Activated CD8-positive, alpha-beta T cell treated with anti-CD3 and anti-CD28 coated beads for 36 hours (primary cell): Measurements from ENCODE around the gene ANKRD45. TPM values are rescaled to one million over a fixed set of nuclear protein-coding genes. Genes with fewer than 3 reads are reported as not detected.
"Not testable (repeated sequence)": the region's sequence is repeated elsewhere in the genome, so short reads cannot be mapped to it uniquely, and the experiment has no call there.

Experiments used
- ATAC-seq: fragments of 200-7000 bp; cut with Tn5 transposase; one replicate; pipeline ENCODE4 v1.10.0; 2021; ENCODE audit warnings: mild to moderate bottlenecking, moderate library complexity
- CTCF ChIA-PET: fragments of 350-600 bp; sonication (Branson Sonifier 250); formaldehyde crosslinking; loops from one replicate; lab custom pipeline; 2021; ENCODE audit warnings: antibody characterized with exemption; lab: Charles Lee
- POLR2A ChIA-PET: fragments of 350-600 bp; sonication (Branson Sonifier 250); formaldehyde crosslinking; loops from one replicate; lab custom pipeline; 2021; ENCODE audit warnings: antibody characterized with exemption; lab: Charles Lee
- DNase-seq: peaks from one replicate; pipeline ENCODE4 v3.0.0-alpha.2; 2020
- H3K27ac Mint-ChIP-seq: one replicate; pipeline ENCODE4 v1.8.0; 2021; ENCODE audit warnings: mild to moderate bottlenecking, mixed read lengths
- H3K27me3 Mint-ChIP-seq: one replicate; pipeline ENCODE4 v1.8.0; 2021; ENCODE audit warnings: mixed read lengths
- H3K36me3 Mint-ChIP-seq: one replicate; pipeline ENCODE4 v1.8.0; 2021; ENCODE audit warnings: low read depth, mixed read lengths
- H3K4me1 Mint-ChIP-seq: one replicate; pipeline ENCODE4 v1.8.0; 2021; ENCODE audit warnings: low read depth, mixed read lengths
- H3K4me3 Mint-ChIP-seq: one replicate; pipeline ENCODE4 v1.8.0; 2021; ENCODE audit warnings: mild to moderate bottlenecking, moderate library complexity, mixed read lengths
- H3K9me3 Mint-ChIP-seq: one replicate; pipeline ENCODE4 v1.8.0; 2021; ENCODE audit warnings: mixed read lengths
- intact Hi-C: fragments of 100-400 bp; cut with micrococcal nuclease; formaldehyde crosslinking; loops from one replicate; pipeline ENCODE4 v1.10.0; 2022
- total RNA-seq, 2 experiments: library from RNA; stranded (reverse); gene quantifications; one replicate each; pipeline ENCODE4 v1.2.3, GENCODE V29; 2021
- TF ChIP-seq, protein P1 (sequence below): fragments of 200-600 bp; IDR thresholded peaks from one replicate; pipeline ENCODE4 v1.8.0; 2022; ENCODE audit warnings: antibody characterized with exemption, mild to moderate bottlenecking

The ANKRD45 gene
- total RNA-seq, 2 experiments from 2014 or later, result not detected

- H3K4me3 Mint-ChIP-seq, result peak overlapping the region; percentile 92
- CTCF ChIA-PET, result interaction anchor here (0.8 to 2.2 kb wide), 6 partner anchors 32 to 285 kb away, joined by 3 to 16 read pairs (median 3); partner anchors contain the start of genes CENPL and DARS2
- DNase-seq (no peak), ATAC-seq (no peak)
- H3K36me3 Mint-ChIP-seq, result peaks cover 3% of the 10 kb centered on the region
- H3K27me3 Mint-ChIP-seq, result peaks cover 13% of the 10 kb centered on the region
- peaks cover 2% of the 10 kb centered on the region for H3K9me3 Mint-ChIP-seq
- intact Hi-C loops, result no loop called here
- H3K4me1 Mint-ChIP-seq, result peaks cover 13% of the 10 kb centered on the region
- H3K27ac Mint-ChIP-seq, result peak overlapping the region; percentile 94
- POLR2A ChIA-PET, result interaction anchor here (1.0 to 1.9 kb wide), 7 partner anchors 9 to 284 kb away, joined by 3 to 7 read pairs (median 5); partner anchors contain the start of genes CENPL and DARS2
- TF ChIP-seq, protein P1, sequence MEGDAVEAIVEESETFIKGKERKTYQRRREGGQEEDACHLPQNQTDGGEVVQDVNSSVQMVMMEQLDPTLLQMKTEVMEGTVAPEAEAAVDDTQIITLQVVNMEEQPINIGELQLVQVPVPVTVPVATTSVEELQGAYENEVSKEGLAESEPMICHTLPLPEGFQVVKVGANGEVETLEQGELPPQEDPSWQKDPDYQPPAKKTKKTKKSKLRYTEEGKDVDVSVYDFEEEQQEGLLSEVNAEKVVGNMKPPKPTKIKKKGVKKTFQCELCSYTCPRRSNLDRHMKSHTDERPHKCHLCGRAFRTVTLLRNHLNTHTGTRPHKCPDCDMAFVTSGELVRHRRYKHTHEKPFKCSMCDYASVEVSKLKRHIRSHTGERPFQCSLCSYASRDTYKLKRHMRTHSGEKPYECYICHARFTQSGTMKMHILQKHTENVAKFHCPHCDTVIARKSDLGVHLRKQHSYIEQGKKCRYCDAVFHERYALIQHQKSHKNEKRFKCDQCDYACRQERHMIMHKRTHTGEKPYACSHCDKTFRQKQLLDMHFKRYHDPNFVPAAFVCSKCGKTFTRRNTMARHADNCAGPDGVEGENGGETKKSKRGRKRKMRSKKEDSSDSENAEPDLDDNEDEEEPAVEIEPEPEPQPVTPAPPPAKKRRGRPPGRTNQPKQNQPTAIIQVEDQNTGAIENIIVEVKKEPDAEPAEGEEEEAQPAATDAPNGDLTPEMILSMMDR, result no peak
Observed at GRCh38 chr1:173714441-173714758, 44.7 kb upstream of the ANKRD45 start.

- Mint-ChIP-seq H3K36me3 (no peaks in the 10 kb centered on the region), H3K9me3 (peaks cover under 1% of the 10 kb centered on the region), H3K27ac (no peak overlapping the region), H3K4me3 (no peak overlapping the region), H3K4me1 (no peaks in the 10 kb centered on the region), H3K27me3 (peaks cover 18% of the 10 kb centered on the region)
- TF ChIP-seq, protein P1, result no peak
- ChIA-PET POLR2A (no interaction called here), CTCF (interaction anchor here (1.1 kb wide), 1 partner anchor 964 kb away, joined by 3 read pairs; no protein-coding TSS in a partner anchor)
- ATAC-seq, result no peak
- intact Hi-C loops, result no loop called here
- no peak for DNase-seq
Observed at GRCh38 chr1:173708787-173709186, 39.1 kb upstream of the ANKRD45 start.

GRCh38 chr1:173705117-173705516, 35.5 kb upstream of the ANKRD45 start:
- intact Hi-C loops, result no loop called here
- peaks cover 7% of the 10 kb centered on the region for H3K27me3 Mint-ChIP-seq
- POLR2A ChIA-PET, result no interaction called here
- peaks cover 3% of the 10 kb centered on the region for H3K9me3 Mint-ChIP-seq
- TF ChIP-seq, protein P1, result no peak
- H3K27ac Mint-ChIP-seq, result no peak overlapping the region
- CTCF ChIA-PET, result interaction anchor here (0.6 kb wide), 1 partner anchor 8 kb away, joined by 3 read pairs; no protein-coding TSS in a partner anchor
- ATAC-seq (no peak), DNase-seq (no peak)
- no peaks in the 10 kb centered on the region for H3K36me3 Mint-ChIP-seq
- no peaks in the 10 kb centered on the region for H3K4me1 Mint-ChIP-seq
- H3K4me3 Mint-ChIP-seq, result no peak overlapping the region

DNA sequence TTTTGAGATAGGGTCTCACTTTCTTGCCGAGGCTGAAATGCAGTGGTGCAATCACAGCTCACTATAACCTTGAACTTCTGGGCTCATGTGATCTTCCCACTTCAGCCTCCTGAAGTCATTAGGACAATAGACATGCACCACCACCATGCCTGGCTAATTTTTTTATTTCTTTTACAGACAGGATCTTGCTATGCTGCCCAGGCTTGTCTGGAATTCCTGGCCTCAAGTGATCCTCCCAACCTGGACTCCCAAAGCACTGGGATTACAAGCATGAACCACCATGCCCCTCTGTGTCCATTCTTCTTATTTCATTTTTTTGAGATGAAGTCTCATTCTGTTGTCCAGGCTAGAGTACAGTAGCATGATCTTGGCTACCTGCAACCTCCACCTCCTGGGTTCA, 33.1 kb upstream of the ANKRD45 start:
- CTCF ChIA-PET, result no interaction called here
- no peaks in the 10 kb centered on the region for H3K4me1 Mint-ChIP-seq
- DNase-seq (no peak), ATAC-seq (no peak)
- peaks cover 6% of the 10 kb centered on the region for H3K27me3 Mint-ChIP-seq
- H3K4me3 Mint-ChIP-seq, result no peak overlapping the region
- POLR2A ChIA-PET, result interaction anchor here (1.0 kb wide), 1 partner anchor 12 kb away, joined by 3 read pairs; the partner anchor contains the start of gene KLHL20
- no peak overlapping the region for H3K27ac Mint-ChIP-seq
- peaks cover 3% of the 10 kb centered on the region for H3K9me3 Mint-ChIP-seq
- H3K36me3 Mint-ChIP-seq, result no peaks in the 10 kb centered on the region
- intact Hi-C loops, result no loop called here
- TF ChIP-seq, protein P1, result no peak

DNA sequence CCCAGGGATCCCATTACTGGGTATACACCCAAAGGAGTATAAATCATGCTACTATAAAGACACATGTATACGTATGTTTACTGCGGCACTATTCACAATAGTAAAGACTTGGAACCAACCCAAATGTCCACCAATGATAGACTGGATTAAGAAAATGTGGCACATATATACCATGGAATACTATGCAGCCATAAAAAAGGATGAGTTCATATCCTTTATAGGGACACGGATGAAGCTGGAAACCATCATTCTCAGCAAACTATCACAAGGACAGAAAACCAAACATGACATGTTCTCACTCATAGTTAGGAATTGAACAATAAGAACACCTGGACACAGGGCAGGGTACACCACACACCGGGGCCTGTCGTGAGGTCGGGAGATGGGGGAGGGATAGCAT, 31.6 kb upstream of the ANKRD45 start:
- H3K27ac Mint-ChIP-seq, H3K4me1 Mint-ChIP-seq, H3K27me3 Mint-ChIP-seq, CTCF ChIA-PET, POLR2A ChIA-PET, intact Hi-C loops, H3K36me3 Mint-ChIP-seq, H3K9me3 Mint-ChIP-seq, DNase-seq, ATAC-seq, H3K4me3 Mint-ChIP-seq: not testable (repeated sequence)
